GM12878 (cell line): ENCODE results near the gene WDR38. TPM values are rescaled to one million over a fixed set of nuclear protein-coding genes. Genes with fewer than 3 reads are reported as not detected.

Source experiments
- ATAC-seq: fragments of 200-7000 bp; cut with Tn5 transposase; 3 replicates; pipeline ENCODE4 v1.9.1; 2020; ENCODE audit warnings: mild to moderate bottlenecking, moderate library complexity
- BruUV-seq: library from RNA; stranded (reverse); fragments of 400-500 nt; replicated peaks from 2 replicates; lab custom pipeline; 2021; lab: Mats Ljungman, UMichigan
- CTCF ChIA-PET: fragments of 300-600 bp; sonication (Branson Sonifier 250); formaldehyde crosslinking; extraction: SDS; loops from one replicate; lab custom pipeline; 2021; ENCODE audit warnings: inconsistent platforms; lab: Yijun Ruan, JAX
- POLR2A ChIA-PET: fragments of 350-600 bp; formaldehyde crosslinking; extraction: SDS; loops from one replicate; lab custom pipeline; 2021; ENCODE audit warnings: inconsistent platforms; lab: Charles Lee
- RAD21 ChIA-PET: fragments of 300-600 bp; sonication (Branson Sonifier 250); formaldehyde crosslinking; loops from one replicate; lab custom pipeline; 2023; ENCODE audit warnings: antibody characterized with exemption; ENCODE audit not compliant: unreplicated experiment; lab: Charles Lee
- SMC1A ChIA-PET: fragments of 300-600 bp; sonication (Branson Sonifier 250); formaldehyde crosslinking; loops from one replicate; lab custom pipeline; 2023; ENCODE audit not compliant: unreplicated experiment, uncharacterized antibody; lab: Charles Lee
- DNase-seq: peaks from one replicate; pipeline ENCODE4 v3.0.0-alpha.2; 2011; ENCODE audit warnings: low read depth, low spot score
- FAIRE-seq: peaks from 3 replicates; lab custom pipeline; 2011; peaks lifted over from hg19 to GRCh38; lab: Jason Lieb, UNC
- H2AFZ ChIP-seq: 2 replicates; pipeline ENCODE4 v1.6.0; 2011; ENCODE audit warnings: low read depth, low read length, control low read depth; ENCODE audit not compliant: control insufficient read depth
- H3K27ac ChIP-seq: 2 replicates; pipeline ENCODE4 v1.5.1; 2011; ENCODE audit warnings: control low read depth; ENCODE audit not compliant: control insufficient read depth, insufficient read depth
- H3K27me3 ChIP-seq, 2 experiments: replicated peaks in 1 of 2; 2 replicates each; pipeline versions ENCODE4 v1.6.0 to v1.6.1; 2011; ENCODE audit warnings: low read length in 1 of 2; ENCODE audit not compliant: control insufficient read depth in 2 of 2, insufficient read depth in 2 of 2
- H3K36me3 ChIP-seq, 2 experiments: 2 replicates each; pipeline ENCODE4 v1.5.1; 2011; ENCODE audit warnings: low read length in 1 of 2; ENCODE audit not compliant: control insufficient read depth in 2 of 2, insufficient read depth in 2 of 2
- H3K4me1 ChIP-seq: 2 replicates; pipeline ENCODE4 v1.6.1; 2011; ENCODE audit warnings: mild to moderate bottlenecking, low read length, moderate library complexity, mixed read lengths; ENCODE audit not compliant: control insufficient read depth, insufficient read depth
- H3K4me2 ChIP-seq: 2 replicates; pipeline ENCODE4 v1.6.0; 2011; ENCODE audit warnings: control low read depth; ENCODE audit not compliant: control insufficient read depth, insufficient read depth
- H3K4me3 ChIP-seq: fragments of 200-600 bp; sonication (generic); 2 replicates; pipeline ENCODE4 v1.5.1; 2016
- H3K79me2 ChIP-seq: 2 replicates; pipeline ENCODE4 v1.6.0; 2011; ENCODE audit warnings: low read length; ENCODE audit not compliant: control insufficient read depth, insufficient read depth
- H3K9ac ChIP-seq: 2 replicates; pipeline ENCODE4 v1.8.0; 2011; ENCODE audit warnings: low read length, control low read depth, mixed read lengths; ENCODE audit not compliant: control insufficient read depth, insufficient read depth
- H3K9me3 ChIP-seq: replicated peaks from 3 replicates; pipeline ENCODE4 v1.5.1; 2011; ENCODE audit warnings: mild to moderate bottlenecking, low read length; ENCODE audit not compliant: control insufficient read depth, insufficient read depth
- H4K20me1 ChIP-seq: 2 replicates; pipeline ENCODE4 v1.6.0; 2011; ENCODE audit not compliant: control insufficient read depth, insufficient read depth
- BACH1 ChIP-seq: fragments of 450-650 bp; IDR thresholded peaks from 2 replicates; pipeline ENCODE4 v1.6.1; 2017; ENCODE audit warnings: mild to moderate bottlenecking, borderline replicate concordance
- BCL11A ChIP-seq: IDR thresholded peaks from 2 replicates; pipeline ENCODE4 v1.6.1; 2011; ENCODE audit warnings: low read depth, low read length
- BHLHE40 ChIP-seq, 2 experiments: fragments of 450-650 bp in 1 of 2; IDR thresholded peaks; 2 replicates each; pipeline ENCODE4 v1.6.1; 2011 to 2017; ENCODE audit warnings: low read depth in 2 of 2, borderline replicate concordance in 1 of 2, improper control_type of control experiment in 1 of 2, low read length in 1 of 2, mild to moderate bottlenecking in 1 of 2
- MAX ChIP-seq: IDR thresholded peaks from 2 replicates; pipeline ENCODE4 v1.6.1; 2012; ENCODE audit warnings: low read depth, low read length, improper control_type of control experiment
- MEF2B ChIP-seq: fragments of 450-650 bp; IDR thresholded peaks from 2 replicates; pipeline ENCODE4 v1.6.1; 2018; ENCODE audit warnings: mild to moderate bottlenecking, moderate library complexity; ENCODE audit not compliant: partially characterized antibody, poor library complexity, severe bottlenecking
- MYC ChIP-seq: IDR thresholded peaks from 2 replicates; pipeline ENCODE4 v1.6.1; 2011; ENCODE audit warnings: mild to moderate bottlenecking, low read length, moderate library complexity, inconsistent platforms; ENCODE audit not compliant: insufficient read depth, insufficient replicate concordance, insufficient read length, severe bottlenecking
- NFYA ChIP-seq: IDR thresholded peaks from 2 replicates; pipeline ENCODE4 v1.6.1; 2011; ENCODE audit warnings: low read depth, mild to moderate bottlenecking, low read length, improper control_type of control experiment, borderline replicate concordance
- NKRF ChIP-seq: fragments of 450-650 bp; conservative IDR thresholded peaks from 2 replicates; pipeline ENCODE4 v1.6.1; 2017; ENCODE audit warnings: mild to moderate bottlenecking, moderate library complexity
- PKNOX1 ChIP-seq: fragments of 450-650 bp; IDR thresholded peaks from 2 replicates; pipeline ENCODE4 v1.6.1; 2016; ENCODE audit warnings: mild to moderate bottlenecking
- RELA ChIP-seq: fragments of 450-650 bp; IDR thresholded peaks from 2 replicates; pipeline ENCODE4 v1.8.0; 2014; ENCODE audit warnings: borderline replicate concordance; ENCODE audit not compliant: partially characterized antibody
- SMC3 ChIP-seq: IDR thresholded peaks from 2 replicates; pipeline ENCODE4 v1.6.1; 2011; ENCODE audit warnings: low read length, improper control_type of control experiment, borderline replicate concordance
- YBX1 ChIP-seq: fragments of 450-650 bp; IDR thresholded peaks from 2 replicates; pipeline ENCODE4 v1.6.1; 2016; ENCODE audit warnings: antibody characterized with exemption
- ZNF217 ChIP-seq: fragments of 450-650 bp; IDR thresholded peaks from 2 replicates; pipeline ENCODE4 v1.6.1; 2017; ENCODE audit warnings: antibody characterized with exemption, mild to moderate bottlenecking
- WGBS: methylation state at CpG from one replicate; pipeline ENCODE4 v1.1.6; 2016; ENCODE audit warnings: low lambda C conversion rate; ENCODE audit not compliant: insufficient replicate concordance, insufficient coverage; ENCODE audit errors: missing lambda C conversion rate; 5-methylcytosine and 5-hydroxymethylcytosine counted together
- in situ Hi-C: fragments of 300-500 bp; cut with MboI; formaldehyde crosslinking; loops from 9 replicates; pipeline ENCODE4 v1.14.3; 2018; ENCODE audit warnings: mixed read lengths
- intact Hi-C: fragments of 100-400 bp; cut with micrococcal nuclease; formaldehyde crosslinking; loops from one replicate; pipeline ENCODE4 v1.14.2; 2022; ENCODE audit not compliant: unreplicated experiment
- polyA plus RNA-seq, 11 experiments: library from polyadenylated mRNA; depleted of rRNA in 4 of 11; unstranded in 6 of 11; stranded (reverse) in 5 of 11; fragments of >200 nt; fragmentation: Nextera tagmentation in 4 of 11; fragmentation: Illumina TruSeq in 1 of 11; extraction: Ambion mirVana in 4 of 11; extraction: Trizol in 1 of 11; gene quantifications; 1 replicate in 1 of 11; 2 replicates in 10 of 11; pipeline versions ENCODE4 v1.2.1 to v1.2.3, GENCODE V29; 2011 to 2016; ENCODE audit warnings: inconsistent platforms in 2 of 11, missing spikeins in 2 of 11, low read depth in 1 of 11
- total RNA-seq, 4 experiments: library from RNA; depleted of rRNA in 3 of 4; stranded (reverse); fragments of >200 nt in 3 of 4; fragmentation: Illumina TruSeq in 1 of 4; extraction: Trizol in 1 of 4; gene quantifications; 2 replicates each; pipeline versions ENCODE4 v1.2.1 to v1.2.3, GENCODE V29; 2013 to 2021
- TF ChIP-seq, protein P1 (sequence below): fragments of 450-650 bp; IDR thresholded peaks from 2 replicates; pipeline ENCODE4 v1.6.1; 2017; ENCODE audit warnings: antibody characterized with exemption, mild to moderate bottlenecking, moderate library complexity

Gene WDR38
- total and polyA plus RNA-seq, 10 of the 15 experiments (the other 5 are each of a cell fraction or from before 2014, with no cell fraction given) = not detected

- Histone ChIP-seq H3K9me3 (no peaks in the 10 kb centered on the region), H3K9ac (no peak overlapping the region), H3K79me2 (no peaks in the 10 kb centered on the region), H3K27me3 (no peaks in the 10 kb centered on the region), H4K20me1 (no peaks in the 10 kb centered on the region), H3K36me3 (no peaks in the 10 kb centered on the region), H3K4me2 (no peak overlapping the region), H3K4me1 (no peaks in the 10 kb centered on the region; the same call in 1 of the 2 replicates), H3K4me3 (no peak overlapping the region), H3K27ac (no peak overlapping the region), H2AFZ (no peak overlapping the region)
- DNase-seq = no peak
- RAD21 ChIA-PET = interaction anchor here (0.7 to 1.2 kb wide), 3 partner anchors 11 to 268 kb away, joined by 3 read pairs; no protein-coding TSS in a partner anchor
- TF ChIP-seq RELA = no peak
- no peak for TF ChIP-seq BCL11A
- no peak for TF ChIP-seq YBX1
- TF ChIP-seq MYC = no peak
- TF ChIP-seq ZNF217 = no peak
- TF ChIP-seq BACH1 = no peak
- TF ChIP-seq MEF2B = no peak
- no peak for TF ChIP-seq PKNOX1
- TF ChIP-seq BHLHE40 (IDR thresholded peaks at IDR 0.05; ENCODE audit: borderline replicate concordance in 1 of 2, low read depth in 2 of 2, low read length in 1 of 2) = no peak
- no peak for TF ChIP-seq NFYA
- TF ChIP-seq NKRF = no peak
- TF ChIP-seq MAX = no peak
- TF ChIP-seq SMC3 = no peak
- TF ChIP-seq, protein P1, sequence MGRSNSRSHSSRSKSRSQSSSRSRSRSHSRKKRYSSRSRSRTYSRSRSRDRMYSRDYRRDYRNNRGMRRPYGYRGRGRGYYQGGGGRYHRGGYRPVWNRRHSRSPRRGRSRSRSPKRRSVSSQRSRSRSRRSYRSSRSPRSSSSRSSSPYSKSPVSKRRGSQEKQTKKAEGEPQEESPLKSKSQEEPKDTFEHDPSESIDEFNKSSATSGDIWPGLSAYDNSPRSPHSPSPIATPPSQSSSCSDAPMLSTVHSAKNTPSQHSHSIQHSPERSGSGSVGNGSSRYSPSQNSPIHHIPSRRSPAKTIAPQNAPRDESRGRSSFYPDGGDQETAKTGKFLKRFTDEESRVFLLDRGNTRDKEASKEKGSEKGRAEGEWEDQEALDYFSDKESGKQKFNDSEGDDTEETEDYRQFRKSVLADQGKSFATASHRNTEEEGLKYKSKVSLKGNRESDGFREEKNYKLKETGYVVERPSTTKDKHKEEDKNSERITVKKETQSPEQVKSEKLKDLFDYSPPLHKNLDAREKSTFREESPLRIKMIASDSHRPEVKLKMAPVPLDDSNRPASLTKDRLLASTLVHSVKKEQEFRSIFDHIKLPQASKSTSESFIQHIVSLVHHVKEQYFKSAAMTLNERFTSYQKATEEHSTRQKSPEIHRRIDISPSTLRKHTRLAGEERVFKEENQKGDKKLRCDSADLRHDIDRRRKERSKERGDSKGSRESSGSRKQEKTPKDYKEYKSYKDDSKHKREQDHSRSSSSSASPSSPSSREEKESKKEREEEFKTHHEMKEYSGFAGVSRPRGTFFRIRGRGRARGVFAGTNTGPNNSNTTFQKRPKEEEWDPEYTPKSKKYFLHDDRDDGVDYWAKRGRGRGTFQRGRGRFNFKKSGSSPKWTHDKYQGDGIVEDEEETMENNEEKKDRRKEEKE = no peak
- intact Hi-C loops (no loop called here), in situ Hi-C loops (no loop called here)
- ATAC-seq = no peak
- no TSS peak for BruUV-seq
- POLR2A ChIA-PET = interaction anchor here (0.6 kb wide), 1 partner anchor 742 kb away, joined by 5 read pairs; no protein-coding TSS in a partner anchor
- FAIRE-seq = no peak
- SMC1A ChIA-PET = interaction anchor here (0.6 to 1.6 kb wide), 3 partner anchors 22 to 225 kb away, joined by 3 to 5 read pairs (median 4); partner anchors contain the start of genes NR6A1 and WDR38
- CTCF ChIA-PET = interaction anchor here (1.4 to 4.1 kb wide), 4 partner anchors 9 to 57 kb away, joined by 4 to 21 read pairs (median 11); partner anchors contain the start of gene WDR38
- 76% methylated on average over 9 of the region's 9 CpGs for WGBS
Observed at GRCh38 chr9:124831642-124832364, 21.5 kb upstream of the WDR38 start.
